ENCODE measurements around the gene NOTO.
"Not testable (repeated sequence)": the region's sequence is repeated elsewhere in the genome, so short reads cannot be mapped to it uniquely, and the experiment has no call there.

- TF ChIP-seq, protein P1, sequence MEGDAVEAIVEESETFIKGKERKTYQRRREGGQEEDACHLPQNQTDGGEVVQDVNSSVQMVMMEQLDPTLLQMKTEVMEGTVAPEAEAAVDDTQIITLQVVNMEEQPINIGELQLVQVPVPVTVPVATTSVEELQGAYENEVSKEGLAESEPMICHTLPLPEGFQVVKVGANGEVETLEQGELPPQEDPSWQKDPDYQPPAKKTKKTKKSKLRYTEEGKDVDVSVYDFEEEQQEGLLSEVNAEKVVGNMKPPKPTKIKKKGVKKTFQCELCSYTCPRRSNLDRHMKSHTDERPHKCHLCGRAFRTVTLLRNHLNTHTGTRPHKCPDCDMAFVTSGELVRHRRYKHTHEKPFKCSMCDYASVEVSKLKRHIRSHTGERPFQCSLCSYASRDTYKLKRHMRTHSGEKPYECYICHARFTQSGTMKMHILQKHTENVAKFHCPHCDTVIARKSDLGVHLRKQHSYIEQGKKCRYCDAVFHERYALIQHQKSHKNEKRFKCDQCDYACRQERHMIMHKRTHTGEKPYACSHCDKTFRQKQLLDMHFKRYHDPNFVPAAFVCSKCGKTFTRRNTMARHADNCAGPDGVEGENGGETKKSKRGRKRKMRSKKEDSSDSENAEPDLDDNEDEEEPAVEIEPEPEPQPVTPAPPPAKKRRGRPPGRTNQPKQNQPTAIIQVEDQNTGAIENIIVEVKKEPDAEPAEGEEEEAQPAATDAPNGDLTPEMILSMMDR (IDR thresholded peaks at IDR 0.05): not testable (repeated sequence)
- TF ChIP-seq EZH2 (IDR thresholded peaks at IDR 0.05; ENCODE audit: borderline replicate concordance, insufficient read depth, low read depth, low read length, poor library complexity, severe bottlenecking): not testable (repeated sequence)
Observed at GRCh38 chr2:73166813-73167212, 35.6 kb upstream of the NOTO start.

Data from B cell (primary cell).